ENCODE data around the gene CCDC85B.

CCDC85B gene

GRCh38 chr11:65866509-65867283 lies 23.8 kb upstream of the CCDC85B start:
- no peak for TF ChIP-seq CTCF (IDR thresholded peaks at IDR 0.05; ENCODE audit: low read length, missing control alignments)
- DNase-seq (ENCODE audit: low read depth), result no peak
- no peak overlapping the region for H3K4me3 ChIP-seq (replicated peaks; ENCODE audit: low read depth, low read length)

GRCh38 chr11:65867284-65868071 lies 23.0 kb upstream of the CCDC85B start:
- DNase-seq (ENCODE audit: low read depth), result no peak
- H3K4me3 ChIP-seq (replicated peaks; ENCODE audit: low read depth, low read length), result no peak overlapping the region
- no peak for TF ChIP-seq CTCF (IDR thresholded peaks at IDR 0.05; ENCODE audit: low read length, missing control alignments)

- TF ChIP-seq CTCF (IDR thresholded peaks at IDR 0.05; ENCODE audit: low read length, missing control alignments), result no peak
- no peak for DNase-seq (ENCODE audit: low read depth)
- no peak overlapping the region for H3K4me3 ChIP-seq (replicated peaks; ENCODE audit: low read depth, low read length)
Measured at GRCh38 chr11:65868076-65868667, 22.3 kb upstream of the CCDC85B start.

- no peak for DNase-seq (ENCODE audit: low read depth)
- no peak overlapping the region for H3K4me3 ChIP-seq (replicated peaks; ENCODE audit: low read depth, low read length)
- no peak for TF ChIP-seq CTCF (IDR thresholded peaks at IDR 0.05; ENCODE audit: low read length, missing control alignments)
Measured at GRCh38 chr11:65868907-65869306, 21.6 kb upstream of the CCDC85B start.

GRCh38 chr11:65869643-65870306 lies 20.7 kb upstream of the CCDC85B start:
- DNase-seq (ENCODE audit: low read depth), result no peak
- no peak overlapping the region for H3K4me3 ChIP-seq (replicated peaks; ENCODE audit: low read depth, low read length)

More at GRCh38 chr11:65869643-65870306, 20.7 kb upstream of the CCDC85B start:
- TF ChIP-seq CTCF (IDR thresholded peaks at IDR 0.05; ENCODE audit: low read length, missing control alignments), result no peak

Measured in fibroblast of pulmonary artery (primary cell).